GM12878 (cell line): ENCODE measurements around the gene CZIB. TPM values are rescaled to one million over a fixed set of nuclear protein-coding genes. Genes with fewer than 3 reads are reported as not detected.

Experiments
- ATAC-seq: fragments of 200-7000 bp; cut with Tn5 transposase; 3 replicates; pipeline ENCODE4 v1.9.1; 2020; ENCODE audit warnings: mild to moderate bottlenecking, moderate library complexity
- BruUV-seq: library from RNA; stranded (reverse); fragments of 400-500 nt; replicated peaks from 2 replicates; lab custom pipeline; 2021; lab: Mats Ljungman, UMichigan
- CTCF ChIA-PET: fragments of 300-600 bp; sonication (Branson Sonifier 250); formaldehyde crosslinking; extraction: SDS; loops from one replicate; lab custom pipeline; 2021; ENCODE audit warnings: inconsistent platforms; lab: Yijun Ruan, JAX
- POLR2A ChIA-PET: fragments of 350-600 bp; formaldehyde crosslinking; extraction: SDS; loops from one replicate; lab custom pipeline; 2021; ENCODE audit warnings: inconsistent platforms; lab: Charles Lee
- RAD21 ChIA-PET: fragments of 300-600 bp; sonication (Branson Sonifier 250); formaldehyde crosslinking; loops from one replicate; lab custom pipeline; 2023; ENCODE audit warnings: antibody characterized with exemption; ENCODE audit not compliant: unreplicated experiment; lab: Charles Lee
- SMC1A ChIA-PET: fragments of 300-600 bp; sonication (Branson Sonifier 250); formaldehyde crosslinking; loops from one replicate; lab custom pipeline; 2023; ENCODE audit not compliant: unreplicated experiment, uncharacterized antibody; lab: Charles Lee
- DNase-seq: peaks from one replicate; pipeline ENCODE4 v3.0.0-alpha.2; 2011; ENCODE audit warnings: low read depth, low spot score
- FAIRE-seq: peaks from 3 replicates; lab custom pipeline; 2011; peaks lifted over from hg19 to GRCh38; lab: Jason Lieb, UNC
- H2AFZ ChIP-seq: 2 replicates; pipeline ENCODE4 v1.6.0; 2011; ENCODE audit warnings: low read depth, low read length, control low read depth; ENCODE audit not compliant: control insufficient read depth
- H3K27ac ChIP-seq: 2 replicates; pipeline ENCODE4 v1.5.1; 2011; ENCODE audit warnings: control low read depth; ENCODE audit not compliant: control insufficient read depth, insufficient read depth
- H3K27me3 ChIP-seq, 2 experiments: replicated peaks in 1 of 2; 2 replicates each; pipeline versions ENCODE4 v1.6.0 to v1.6.1; 2011; ENCODE audit warnings: low read length in 1 of 2; ENCODE audit not compliant: control insufficient read depth in 2 of 2, insufficient read depth in 2 of 2
- H3K36me3 ChIP-seq, 2 experiments: 2 replicates each; pipeline ENCODE4 v1.5.1; 2011; ENCODE audit warnings: low read length in 1 of 2; ENCODE audit not compliant: control insufficient read depth in 2 of 2, insufficient read depth in 2 of 2
- H3K4me1 ChIP-seq: 2 replicates; pipeline ENCODE4 v1.6.1; 2011; ENCODE audit warnings: mild to moderate bottlenecking, low read length, moderate library complexity, mixed read lengths; ENCODE audit not compliant: control insufficient read depth, insufficient read depth
- H3K4me2 ChIP-seq: 2 replicates; pipeline ENCODE4 v1.6.0; 2011; ENCODE audit warnings: control low read depth; ENCODE audit not compliant: control insufficient read depth, insufficient read depth
- H3K4me3 ChIP-seq: fragments of 200-600 bp; sonication (generic); 2 replicates; pipeline ENCODE4 v1.5.1; 2016
- H3K79me2 ChIP-seq: 2 replicates; pipeline ENCODE4 v1.6.0; 2011; ENCODE audit warnings: low read length; ENCODE audit not compliant: control insufficient read depth, insufficient read depth
- H3K9ac ChIP-seq: 2 replicates; pipeline ENCODE4 v1.8.0; 2011; ENCODE audit warnings: low read length, control low read depth, mixed read lengths; ENCODE audit not compliant: control insufficient read depth, insufficient read depth
- H3K9me3 ChIP-seq: replicated peaks from 3 replicates; pipeline ENCODE4 v1.5.1; 2011; ENCODE audit warnings: mild to moderate bottlenecking, low read length; ENCODE audit not compliant: control insufficient read depth, insufficient read depth
- H4K20me1 ChIP-seq: 2 replicates; pipeline ENCODE4 v1.6.0; 2011; ENCODE audit not compliant: control insufficient read depth, insufficient read depth
- BHLHE40 ChIP-seq, 2 experiments: fragments of 450-650 bp in 1 of 2; IDR thresholded peaks; 2 replicates each; pipeline ENCODE4 v1.6.1; 2011 to 2017; ENCODE audit warnings: low read depth in 2 of 2, borderline replicate concordance in 1 of 2, improper control_type of control experiment in 1 of 2, low read length in 1 of 2, mild to moderate bottlenecking in 1 of 2
- CREB1 ChIP-seq: IDR thresholded peaks from 2 replicates; pipeline ENCODE4 v1.6.1; 2012; ENCODE audit warnings: low read depth, mild to moderate bottlenecking, inconsistent platforms
- EZH2 ChIP-seq: IDR thresholded peaks from 2 replicates; pipeline ENCODE4 v1.6.1; 2012; ENCODE audit warnings: low read depth, mild to moderate bottlenecking, control low read depth, inconsistent platforms, low read length, borderline replicate concordance; ENCODE audit not compliant: control insufficient read depth
- GABPA ChIP-seq: IDR thresholded peaks from 2 replicates; pipeline ENCODE4 v1.6.1; 2014; ENCODE audit warnings: antibody characterized with exemption, low read depth, mild to moderate bottlenecking, inconsistent platforms
- IRF5 ChIP-seq: fragments of 450-650 bp; IDR thresholded peaks from 2 replicates; pipeline ENCODE4 v1.6.1; 2017; ENCODE audit warnings: borderline replicate concordance
- MXI1 ChIP-seq: fragments of 150-350 bp; IDR thresholded peaks from 2 replicates; pipeline ENCODE4 v1.6.1; 2011; ENCODE audit warnings: low read depth, mild to moderate bottlenecking, inconsistent platforms, low read length, improper control_type of control experiment
- NFYA ChIP-seq: IDR thresholded peaks from 2 replicates; pipeline ENCODE4 v1.6.1; 2011; ENCODE audit warnings: low read depth, mild to moderate bottlenecking, low read length, improper control_type of control experiment, borderline replicate concordance
- PAX8 ChIP-seq: fragments of 450-650 bp; IDR thresholded peaks from 2 replicates; pipeline ENCODE4 v1.6.1; 2017; ENCODE audit warnings: mild to moderate bottlenecking, moderate library complexity
- RUNX3 ChIP-seq: IDR thresholded peaks from 2 replicates; pipeline ENCODE4 v1.6.1; 2012; ENCODE audit warnings: low read length, inconsistent platforms
- SIN3A ChIP-seq: IDR thresholded peaks from 2 replicates; pipeline ENCODE4 v1.6.1; 2012; ENCODE audit warnings: low read depth, low read length, improper control_type of control experiment
- SIX5 ChIP-seq: IDR thresholded peaks from 2 replicates; pipeline ENCODE4 v1.6.1; 2011; ENCODE audit warnings: mild to moderate bottlenecking, low read depth, low read length, moderate library complexity; ENCODE audit not compliant: severe bottlenecking
- SREBF1 ChIP-seq: IDR thresholded peaks from 2 replicates; pipeline ENCODE4 v1.6.1; 2012; ENCODE audit warnings: mild to moderate bottlenecking, low read length
- ZBTB11 ChIP-seq: fragments of 450-650 bp; formaldehyde crosslinking; IDR thresholded peaks from 2 replicates; pipeline ENCODE4 v1.5.0; 2022; ENCODE audit warnings: mild to moderate bottlenecking, missing genetic modification characterization
- whole genome bisulfite sequencing: methylation state at CpG from one replicate; pipeline ENCODE4 v1.1.6; 2016; ENCODE audit warnings: low lambda C conversion rate; ENCODE audit not compliant: insufficient replicate concordance, insufficient coverage; ENCODE audit errors: missing lambda C conversion rate; 5-methylcytosine and 5-hydroxymethylcytosine counted together
- in situ Hi-C: fragments of 300-500 bp; cut with MboI; formaldehyde crosslinking; loops from 9 replicates; pipeline ENCODE4 v1.14.3; 2018; ENCODE audit warnings: mixed read lengths
- intact Hi-C: fragments of 100-400 bp; cut with micrococcal nuclease; formaldehyde crosslinking; loops from one replicate; pipeline ENCODE4 v1.14.2; 2022; ENCODE audit not compliant: unreplicated experiment
- polyA plus RNA-seq, 11 experiments: library from polyadenylated mRNA; depleted of rRNA in 4 of 11; unstranded in 6 of 11; stranded (reverse) in 5 of 11; fragments of >200 nt; fragmentation: Nextera tagmentation in 4 of 11; fragmentation: Illumina TruSeq in 1 of 11; extraction: Ambion mirVana in 4 of 11; extraction: Trizol in 1 of 11; gene quantifications; 1 replicate in 1 of 11; 2 replicates in 10 of 11; pipeline versions ENCODE4 v1.2.1 to v1.2.3, GENCODE V29; 2011 to 2016; ENCODE audit warnings: inconsistent platforms in 2 of 11, missing spikeins in 2 of 11, low read depth in 1 of 11
- total RNA-seq, 4 experiments: library from RNA; depleted of rRNA in 3 of 4; stranded (reverse); fragments of >200 nt in 3 of 4; fragmentation: Illumina TruSeq in 1 of 4; extraction: Trizol in 1 of 4; gene quantifications; 2 replicates each; pipeline versions ENCODE4 v1.2.1 to v1.2.3, GENCODE V29; 2013 to 2021

The CZIB gene
- total and polyA plus RNA-seq, 10 of the 15 experiments (the other 5 are each of a cell fraction or from before 2014, with no cell fraction given) = 36.1 to 68.3 (median 50.4) TPM

- BruUV-seq = no TSS peak
- Histone ChIP-seq H3K27ac (no peak overlapping the region), H3K27me3 (no peaks in the 10 kb centered on the region), H4K20me1 (no peaks in the 10 kb centered on the region), H3K4me3 (no peak overlapping the region), H3K36me3 (peaks cover 5 to 31% of the 10 kb centered on the region in 2 experiments), H3K4me1 (no peaks in the 10 kb centered on the region), H2AFZ (no peak overlapping the region), H3K9ac (no peak overlapping the region), H3K9me3 (peaks cover 16% of the 10 kb centered on the region; the same call in 2 of the 3 replicates), H3K4me2 (no peak overlapping the region), H3K79me2 (no peaks in the 10 kb centered on the region)
- ChIA-PET SMC1A (no interaction called here), POLR2A (no interaction called here), CTCF (no interaction called here), RAD21 (no interaction called here)
- TF ChIP-seq CREB1 (no peak), BHLHE40 (IDR thresholded peaks at IDR 0.05; ENCODE audit: borderline replicate concordance in 1 of 2, low read depth in 2 of 2, low read length in 1 of 2) (no peak), SIX5 (no peak), PAX8 (no peak), GABPA (no peak), EZH2 (no peak), SIN3A (no peak), RUNX3 (no peak), SREBF1 (no peak), ZBTB11 (CRISPR knock-in tag) (no peak), NFYA (no peak), MXI1 (no peak), IRF5 (no peak)
- intact Hi-C loops = no loop called here
- in situ Hi-C loops = no loop called here
- FAIRE-seq (no peak), ATAC-seq (no peak), DNase-seq (no peak)
- WGBS = 100% methylated on average over 1 of the region's 1 CpG
Observed at GRCh38 chr1:53206735-53207379, 13.6 kb downstream of the CZIB start.
